NCI-H146 treated with DMSO at 0.1 percent for 48 hours (cell line): ENCODE data around the gene SNX18.
"Not testable (repeated sequence)": the region's sequence is repeated elsewhere in the genome, so short reads cannot be mapped to it uniquely, and the experiment has no call there.

ENCODE experiments used
- DNase-seq: peaks from one replicate; lab custom pipeline; 2025; ENCODE audit not compliant: unreplicated experiment; lab: John Stamatoyannopoulos, UW

SNX18 gene, protein sequence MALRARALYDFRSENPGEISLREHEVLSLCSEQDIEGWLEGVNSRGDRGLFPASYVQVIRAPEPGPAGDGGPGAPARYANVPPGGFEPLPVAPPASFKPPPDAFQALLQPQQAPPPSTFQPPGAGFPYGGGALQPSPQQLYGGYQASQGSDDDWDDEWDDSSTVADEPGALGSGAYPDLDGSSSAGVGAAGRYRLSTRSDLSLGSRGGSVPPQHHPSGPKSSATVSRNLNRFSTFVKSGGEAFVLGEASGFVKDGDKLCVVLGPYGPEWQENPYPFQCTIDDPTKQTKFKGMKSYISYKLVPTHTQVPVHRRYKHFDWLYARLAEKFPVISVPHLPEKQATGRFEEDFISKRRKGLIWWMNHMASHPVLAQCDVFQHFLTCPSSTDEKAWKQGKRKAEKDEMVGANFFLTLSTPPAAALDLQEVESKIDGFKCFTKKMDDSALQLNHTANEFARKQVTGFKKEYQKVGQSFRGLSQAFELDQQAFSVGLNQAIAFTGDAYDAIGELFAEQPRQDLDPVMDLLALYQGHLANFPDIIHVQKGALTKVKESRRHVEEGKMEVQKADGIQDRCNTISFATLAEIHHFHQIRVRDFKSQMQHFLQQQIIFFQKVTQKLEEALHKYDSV

GRCh38 chr5:54517512-54518145, at the start of gene SNX18:
Gene SNX18, plus strand, starts transcription at chr5:54517759. Its CDS starts 194 bp downstream, at chr5:54517953.
- peak; percentile 60 for DNase-seq

- DNase-seq, result no peak
These were observed 47.9 kb upstream of the SNX18 start for GRCh38 chr5:54469622-54470021.

DNA sequence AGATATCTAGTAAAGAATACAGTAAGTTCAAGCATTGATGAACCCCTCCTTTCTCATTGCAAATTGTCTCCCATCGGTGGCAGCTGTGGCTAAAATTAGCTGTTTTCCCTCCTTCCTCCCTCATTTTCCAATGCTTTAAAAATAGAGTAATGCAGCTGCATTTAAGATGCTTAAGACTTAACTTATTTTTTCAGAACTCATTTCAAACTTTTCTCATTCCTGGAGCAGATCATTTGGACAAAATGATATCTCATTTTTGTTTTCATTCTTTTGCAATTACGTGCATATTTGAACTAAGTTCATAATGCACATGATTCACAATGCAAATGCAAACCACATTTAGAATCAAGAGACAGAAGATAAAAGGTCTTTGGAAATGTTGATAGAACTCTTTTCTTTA, 47.4 kb upstream of the SNX18 start:
- no peak for DNase-seq

DNA sequence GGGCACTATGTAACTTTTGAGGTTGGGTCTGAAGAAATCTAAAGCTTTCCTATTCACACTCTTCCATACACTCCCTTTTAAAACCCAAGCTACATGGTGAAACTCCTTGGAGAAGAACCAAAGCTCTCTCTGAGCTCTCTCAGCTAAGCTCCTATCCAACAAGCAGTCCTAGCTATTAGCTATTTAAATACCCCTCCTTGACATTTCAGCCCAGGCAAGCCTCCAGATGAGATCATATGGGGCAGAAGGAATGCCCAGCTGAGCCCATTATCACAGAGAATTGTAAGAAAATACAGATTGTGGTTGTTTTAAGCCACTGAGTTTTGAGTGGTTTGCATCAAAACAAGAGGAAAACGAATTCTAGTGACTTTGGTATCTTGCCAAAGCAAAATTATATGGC, 46.9 kb upstream of the SNX18 start:
- DNase-seq, result no peak

GRCh38 chr5:54471398-54471797, 46.2 kb upstream of the SNX18 start:
- no peak for DNase-seq

- DNase-seq, result no peak
These were observed 40.9 kb upstream of the SNX18 start for GRCh38 chr5:54476682-54477081.

DNA sequence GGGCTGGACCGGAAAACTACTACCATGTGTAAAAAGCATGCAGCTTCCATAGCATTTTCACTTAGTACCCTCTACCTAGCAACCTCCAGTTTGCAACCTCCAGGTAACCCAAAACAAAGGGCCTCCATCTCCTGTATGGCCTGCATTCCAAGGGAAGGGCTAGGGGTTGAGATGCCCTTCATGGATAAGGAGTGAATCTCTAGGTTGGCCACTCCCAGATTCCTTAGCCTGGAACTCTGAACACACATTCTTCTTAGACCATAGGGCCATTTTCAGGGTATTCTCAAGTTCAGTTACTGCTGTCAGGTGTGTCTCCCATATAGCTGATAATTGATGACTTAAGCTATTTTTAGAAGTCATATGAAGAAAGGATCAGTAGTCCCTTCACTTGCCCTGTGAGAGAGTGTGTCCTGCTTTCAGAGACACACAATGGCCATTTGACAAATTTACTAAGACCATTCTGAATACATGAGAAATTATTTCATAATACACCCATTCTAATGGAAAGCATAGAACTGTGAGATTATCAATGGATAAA, 39.5 kb upstream of the SNX18 start:
- no peak for DNase-seq

GRCh38 chr5:54480296-54480695, 37.3 kb upstream of the SNX18 start:
- no peak for DNase-seq

GRCh38 chr5:54484219-54484894, 33.2 kb upstream of the SNX18 start:
- no peak for DNase-seq

DNA sequence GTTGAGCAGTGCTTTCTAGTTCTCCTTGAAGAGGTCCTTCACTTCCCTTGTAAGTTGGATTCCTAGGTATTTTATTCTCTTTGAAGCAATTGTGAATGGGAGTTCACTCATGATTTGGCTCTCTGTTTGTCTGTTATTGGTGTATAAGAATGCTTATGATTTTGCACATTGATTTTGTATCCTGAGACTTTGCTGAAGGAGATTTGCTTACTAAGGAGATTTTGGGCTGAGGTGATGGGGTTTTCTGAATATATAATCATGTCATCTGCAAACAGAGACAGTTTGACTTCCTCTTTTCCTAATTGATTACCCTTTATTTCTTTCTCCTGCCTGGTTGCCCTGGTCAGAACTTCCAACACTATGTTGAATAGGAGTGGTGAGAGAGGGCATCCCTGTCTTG, 31.9 kb upstream of the SNX18 start:
- DNase-seq, result not testable (repeated sequence)

DNA sequence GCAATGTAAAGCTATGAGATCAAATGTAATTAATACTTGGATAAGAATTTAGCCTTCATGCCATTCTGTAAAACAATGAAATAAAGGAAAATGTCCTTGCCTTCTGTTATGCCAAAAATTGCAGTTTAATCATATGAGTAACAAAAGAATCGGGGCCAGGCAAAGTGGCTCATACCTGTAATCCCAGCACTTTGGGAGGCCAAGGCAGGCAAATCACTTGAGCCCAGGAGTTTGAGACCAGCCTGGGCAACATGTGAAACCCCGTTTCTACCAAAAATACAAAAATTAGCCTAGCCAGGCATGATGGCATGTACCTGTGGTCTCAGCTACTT, 27.9 kb upstream of the SNX18 start:
- not testable (repeated sequence) for DNase-seq

DNA sequence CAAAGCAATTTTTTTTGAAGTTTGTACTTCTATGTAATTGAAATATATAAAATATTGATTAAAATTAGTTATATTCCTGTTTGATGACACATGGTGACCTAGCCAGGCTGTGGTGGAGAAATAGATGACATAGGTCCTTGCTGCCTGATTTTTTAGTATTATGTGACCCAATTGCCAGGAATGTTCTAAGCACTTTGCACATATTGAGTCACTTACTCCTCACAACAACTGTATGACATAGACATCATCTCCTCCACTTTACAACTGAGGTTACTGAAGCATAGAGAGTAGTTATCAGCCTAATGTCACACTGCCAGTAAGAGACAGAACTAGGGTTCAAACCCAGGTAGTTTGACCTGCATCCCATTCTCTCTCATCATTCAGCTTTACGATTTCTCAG, 26.2 kb upstream of the SNX18 start:
- DNase-seq, result no peak

GRCh38 chr5:54492178-54492577, 25.4 kb upstream of the SNX18 start:
- DNase-seq, result no peak

- DNase-seq, result no peak
These were observed 22.5 kb upstream of the SNX18 start for GRCh38 chr5:54495027-54495426.

DNA sequence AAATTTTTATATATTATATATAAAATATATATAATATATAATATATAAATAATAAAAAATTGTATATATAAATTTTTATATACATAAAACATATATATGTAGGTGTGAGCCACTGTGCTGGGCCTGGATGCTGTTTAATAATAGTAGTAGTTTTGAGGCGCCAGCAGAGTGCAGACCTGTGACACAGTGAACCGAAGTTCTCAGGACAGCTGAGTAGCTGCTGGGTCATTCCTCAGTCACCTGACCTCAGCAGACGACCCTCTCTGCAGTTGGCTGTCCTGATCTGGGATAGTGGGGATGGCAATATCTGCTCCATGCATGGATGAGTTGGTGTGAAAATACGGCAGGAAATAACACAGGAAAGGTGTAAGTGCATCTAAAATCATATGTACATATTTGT, 3.3 kb upstream of the SNX18 start:
- no peak for DNase-seq

- DNase-seq, result no peak
These were observed 2.6 kb upstream of the SNX18 start for GRCh38 chr5:54514841-54515432.

DNA sequence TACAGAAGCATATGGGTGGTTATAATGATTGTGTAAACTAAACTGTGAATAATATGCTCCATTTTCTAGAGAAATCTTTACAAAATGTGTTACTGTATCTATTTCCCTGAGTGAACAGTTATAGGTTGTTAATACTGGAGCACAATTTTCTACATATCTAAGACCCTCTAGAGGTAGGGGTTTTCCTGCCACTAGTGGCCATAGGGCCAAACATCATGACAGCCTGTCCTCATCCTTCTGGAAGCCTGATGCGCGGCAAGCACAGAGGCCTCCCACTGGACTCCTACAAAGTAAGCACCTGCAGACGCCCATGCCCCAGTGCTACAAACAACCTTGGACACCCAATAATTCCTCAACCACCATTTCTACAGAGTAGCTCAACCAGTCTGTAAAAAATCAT, 1.9 kb upstream of the SNX18 start:
- no peak for DNase-seq

- peak; percentile 13 for DNase-seq
These were observed 1.4 kb upstream of the SNX18 start for GRCh38 chr5:54516051-54516655.

DNA sequence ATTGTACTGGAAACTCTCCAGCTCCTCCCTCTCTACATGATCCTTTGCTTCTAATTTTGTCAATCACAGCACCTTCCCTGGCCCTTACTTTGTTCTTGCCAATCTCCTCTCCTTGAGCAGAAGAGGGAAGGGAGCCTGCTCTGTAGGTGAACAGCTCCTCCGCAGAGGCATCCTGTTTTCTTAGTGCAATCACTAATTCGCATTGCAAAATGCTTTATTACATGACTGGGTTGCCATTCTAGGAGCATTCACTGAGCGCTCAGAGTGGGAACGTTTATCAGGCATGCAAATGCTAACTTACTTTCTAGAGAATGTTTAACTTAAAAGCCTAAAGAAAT, 416 bp upstream of the SNX18 start:
- no peak for DNase-seq

DNA sequence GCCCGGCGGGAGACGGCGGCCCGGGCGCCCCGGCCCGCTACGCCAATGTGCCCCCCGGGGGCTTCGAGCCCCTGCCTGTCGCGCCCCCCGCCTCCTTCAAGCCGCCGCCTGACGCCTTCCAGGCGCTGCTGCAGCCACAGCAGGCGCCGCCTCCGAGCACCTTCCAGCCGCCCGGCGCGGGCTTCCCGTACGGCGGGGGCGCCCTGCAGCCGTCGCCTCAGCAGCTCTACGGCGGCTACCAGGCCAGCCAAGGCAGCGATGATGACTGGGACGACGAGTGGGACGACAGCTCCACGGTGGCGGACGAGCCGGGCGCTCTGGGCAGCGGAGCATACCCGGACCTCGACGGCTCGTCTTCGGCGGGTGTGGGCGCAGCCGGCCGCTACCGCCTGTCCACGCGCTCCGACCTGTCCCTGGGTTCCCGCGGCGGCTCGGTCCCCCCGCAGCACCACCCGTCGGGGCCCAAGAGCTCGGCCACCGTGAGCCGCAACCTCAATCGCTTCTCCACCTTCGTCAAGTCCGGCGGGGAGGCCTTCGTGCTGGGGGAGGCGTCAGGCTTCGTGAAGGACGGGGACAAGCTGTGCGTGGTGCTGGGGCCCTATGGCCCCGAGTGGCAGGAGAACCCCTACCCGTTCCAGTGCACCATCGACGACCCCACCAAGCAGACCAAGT, 723 bp downstream of the SNX18 start:
- no peak for DNase-seq
